ENCODE measurements around the gene MATN1.

The MATN1 gene

DNA sequence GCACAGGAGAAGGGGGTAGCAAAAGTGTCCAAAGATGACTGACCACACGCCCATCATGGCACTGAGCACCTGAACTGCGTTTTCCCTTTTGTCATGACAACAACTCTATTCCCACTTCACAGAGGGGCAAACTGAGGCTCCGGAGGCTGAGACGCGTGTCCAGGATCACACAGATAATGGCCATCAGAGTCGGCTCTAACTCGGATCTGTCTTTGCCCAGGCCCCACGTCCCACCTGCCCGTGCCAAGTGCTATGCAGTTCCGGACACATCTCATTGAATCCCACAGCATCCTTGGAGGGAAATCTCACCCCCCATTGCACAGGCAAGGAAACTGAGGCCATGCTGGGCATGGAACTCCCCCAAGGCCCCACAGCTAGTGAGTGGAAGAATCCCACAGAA lies 62.1 kb downstream of the MATN1 start:
- in situ Hi-C loops (cut with MboI; ENCODE audit: low pct_unique_long_range_greater_than_20kb, low sequenced_read_pairs, unreplicated experiment), result no loop called here
- no peak for DNase-seq (ENCODE audit: low spot score)
- TF ChIP-seq, protein P1, sequence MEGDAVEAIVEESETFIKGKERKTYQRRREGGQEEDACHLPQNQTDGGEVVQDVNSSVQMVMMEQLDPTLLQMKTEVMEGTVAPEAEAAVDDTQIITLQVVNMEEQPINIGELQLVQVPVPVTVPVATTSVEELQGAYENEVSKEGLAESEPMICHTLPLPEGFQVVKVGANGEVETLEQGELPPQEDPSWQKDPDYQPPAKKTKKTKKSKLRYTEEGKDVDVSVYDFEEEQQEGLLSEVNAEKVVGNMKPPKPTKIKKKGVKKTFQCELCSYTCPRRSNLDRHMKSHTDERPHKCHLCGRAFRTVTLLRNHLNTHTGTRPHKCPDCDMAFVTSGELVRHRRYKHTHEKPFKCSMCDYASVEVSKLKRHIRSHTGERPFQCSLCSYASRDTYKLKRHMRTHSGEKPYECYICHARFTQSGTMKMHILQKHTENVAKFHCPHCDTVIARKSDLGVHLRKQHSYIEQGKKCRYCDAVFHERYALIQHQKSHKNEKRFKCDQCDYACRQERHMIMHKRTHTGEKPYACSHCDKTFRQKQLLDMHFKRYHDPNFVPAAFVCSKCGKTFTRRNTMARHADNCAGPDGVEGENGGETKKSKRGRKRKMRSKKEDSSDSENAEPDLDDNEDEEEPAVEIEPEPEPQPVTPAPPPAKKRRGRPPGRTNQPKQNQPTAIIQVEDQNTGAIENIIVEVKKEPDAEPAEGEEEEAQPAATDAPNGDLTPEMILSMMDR (IDR thresholded peaks at IDR 0.05; ENCODE audit: extremely low read depth, insufficient read depth, missing control alignments), result no peak

Measured in GM13977 (cell line).